NB4 (cell line): ENCODE measurements around the gene DOCK3.
"Not testable (repeated sequence)": the region's sequence is repeated elsewhere in the genome, so short reads cannot be mapped to it uniquely, and the experiment has no call there.

Experiments used
- CTCF ChIP-seq: IDR thresholded peaks from one replicate; pipeline ENCODE4 v1.5.1; 2012; ENCODE audit warnings: low read depth, low read length
- MAX ChIP-seq: IDR thresholded peaks from 2 replicates; pipeline ENCODE4 v1.6.1; 2011; ENCODE audit warnings: low read depth, low read length
- MYC ChIP-seq: IDR thresholded peaks from 2 replicates; pipeline ENCODE4 v1.6.1; 2011; ENCODE audit warnings: low read depth, low read length
- POLR2A ChIP-seq: IDR thresholded peaks from 2 replicates; pipeline ENCODE4 v1.6.1; 2011; ENCODE audit warnings: mild to moderate bottlenecking; ENCODE audit not compliant: insufficient read length; ENCODE audit errors: extremely low read depth

- not testable (repeated sequence) for TF ChIP-seq MAX, POLR2A, CTCF, MYC
Measured at GRCh38 chr3:51368276-51368675, 693.5 kb downstream of the DOCK3 start.
